GM08714 (cell line): ENCODE results near the gene SKP1.

Experiments used
- H3K4me3 ChIP-seq: fragments of 200-500 bp; sonication (Bioruptor generic); 2 replicates; pipeline ENCODE4 v1.5.1; 2014; ENCODE audit warnings: mild to moderate bottlenecking, low read length, inconsistent platforms
- ZNF274 ChIP-seq: IDR thresholded peaks from 2 replicates; pipeline ENCODE4 v1.6.1; 2012; ENCODE audit warnings: mild to moderate bottlenecking, low read depth, low read length

The SKP1 gene

GRCh38 chr5:134142052-134142451 lies 34.7 kb downstream of the SKP1 start:
- TF ChIP-seq ZNF274 = no peak
- no peak overlapping the region for H3K4me3 ChIP-seq

GRCh38 chr5:134141331-134142050 lies 35.3 kb downstream of the SKP1 start:
- TF ChIP-seq ZNF274 = no peak
- H3K4me3 ChIP-seq = no peak overlapping the region

GRCh38 chr5:134140530-134141201 lies 36.1 kb downstream of the SKP1 start:
- TF ChIP-seq ZNF274 = no peak
- no peak overlapping the region for H3K4me3 ChIP-seq

GRCh38 chr5:134139891-134140469 lies 36.8 kb downstream of the SKP1 start:
- TF ChIP-seq ZNF274 = no peak
- no peak overlapping the region for H3K4me3 ChIP-seq

- no peak overlapping the region for H3K4me3 ChIP-seq
- TF ChIP-seq ZNF274 = no peak
These were observed 37.3 kb downstream of the SKP1 start for GRCh38 chr5:134139377-134139851.

GRCh38 chr5:134138416-134139376 lies 38.1 kb downstream of the SKP1 start:
- TF ChIP-seq ZNF274 = no peak
- H3K4me3 ChIP-seq = no peak overlapping the region

- no peak for TF ChIP-seq ZNF274
- H3K4me3 ChIP-seq = no peak overlapping the region
These were observed 40.0 kb downstream of the SKP1 start for GRCh38 chr5:134136771-134137170.

- no peak for TF ChIP-seq ZNF274
- H3K4me3 ChIP-seq = no peak overlapping the region
These were observed 40.5 kb downstream of the SKP1 start for GRCh38 chr5:134136221-134136631.

- H3K4me3 ChIP-seq = no peak overlapping the region
- no peak for TF ChIP-seq ZNF274
These were observed 41.6 kb downstream of the SKP1 start for GRCh38 chr5:134135091-134135655.

GRCh38 chr5:134133995-134134541 lies 42.7 kb downstream of the SKP1 start:
- no peak overlapping the region for H3K4me3 ChIP-seq
- TF ChIP-seq ZNF274 = no peak

GRCh38 chr5:134133188-134133994 lies 43.4 kb downstream of the SKP1 start:
- TF ChIP-seq ZNF274 = no peak
- no peak overlapping the region for H3K4me3 ChIP-seq

- no peak overlapping the region for H3K4me3 ChIP-seq
- no peak for TF ChIP-seq ZNF274
These were observed 44.2 kb downstream of the SKP1 start for GRCh38 chr5:134132372-134133187.
